GM13976 (cell line): ENCODE data around the gene STK11IP.

Experiments used
- DNase-seq: peaks from one replicate; pipeline ENCODE4 v3.0.0; 2012; ENCODE audit warnings: low spot score
- CTCF ChIP-seq: IDR thresholded peaks from 2 replicates; pipeline ENCODE4 v1.5.1; 2012; ENCODE audit warnings: borderline replicate concordance, mild to moderate bottlenecking; ENCODE audit not compliant: insufficient read depth; ENCODE audit errors: extremely low read depth, missing control alignments, control extremely low read depth
- in situ Hi-C: fragments of 300-500 bp; cut with MboI; formaldehyde crosslinking; loops from one replicate; pipeline ENCODE4 v1.12.0; 2022; ENCODE audit warnings: low sequenced_read_pairs, mixed read lengths, inconsistent platforms; ENCODE audit not compliant: unreplicated experiment

Gene STK11IP

GRCh38 chr2:219620546-219620945 lies 22.9 kb downstream of the STK11IP start:
- in situ Hi-C loops, result no loop called here
- TF ChIP-seq CTCF, result no peak
- no peak for DNase-seq

DNA sequence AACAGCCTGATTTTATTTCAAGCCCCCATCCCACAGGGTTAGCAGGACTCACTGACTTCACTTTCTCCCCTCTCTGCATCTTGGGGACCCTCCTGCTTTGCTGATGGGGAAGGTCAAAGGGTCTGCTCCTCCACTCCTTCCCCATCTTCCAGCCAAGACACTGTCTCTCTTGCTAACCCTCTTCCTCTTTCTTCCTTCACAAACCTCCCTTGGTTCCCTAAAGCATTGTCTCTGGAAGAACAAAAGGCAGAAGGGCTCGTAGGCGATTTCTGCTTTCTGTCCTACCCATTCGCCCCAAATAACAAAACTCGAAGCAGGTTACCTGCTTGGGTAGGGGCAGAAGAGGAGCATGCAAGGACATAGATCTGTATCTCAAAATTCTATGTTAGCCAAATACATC lies 24.3 kb downstream of the STK11IP start:
- in situ Hi-C loops, result no loop called here
- DNase-seq, result no peak

GRCh38 chr2:219622472-219622871 lies 24.8 kb downstream of the STK11IP start:
- DNase-seq, result no peak
- TF ChIP-seq CTCF, result no peak
- in situ Hi-C loops, result no loop called here

More for the DNA sequence above, 24.3 kb downstream of the STK11IP start:
- TF ChIP-seq CTCF, result no peak

DNA sequence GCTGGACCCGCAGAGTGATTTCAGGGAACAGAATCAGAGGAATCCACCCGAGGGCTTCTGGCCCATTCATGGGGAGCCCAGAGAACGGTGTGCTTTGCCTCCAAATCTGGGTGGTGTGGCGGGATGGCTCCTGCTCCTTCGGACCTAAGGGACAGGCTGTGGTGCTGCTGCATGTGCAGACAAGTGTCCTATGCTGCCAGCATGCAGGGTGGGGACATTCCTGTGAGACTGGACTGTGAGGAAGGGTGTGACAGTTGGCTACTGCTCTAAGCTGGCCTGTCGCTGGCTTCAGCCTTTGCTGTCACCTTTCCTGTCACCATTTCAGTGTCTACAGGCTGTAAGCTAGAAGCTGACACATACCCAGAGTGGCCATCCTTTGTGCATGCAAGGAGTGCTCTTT lies 26.9 kb downstream of the STK11IP start:
- no peak for DNase-seq
- no peak for TF ChIP-seq CTCF
- in situ Hi-C loops, result no loop called here

DNA sequence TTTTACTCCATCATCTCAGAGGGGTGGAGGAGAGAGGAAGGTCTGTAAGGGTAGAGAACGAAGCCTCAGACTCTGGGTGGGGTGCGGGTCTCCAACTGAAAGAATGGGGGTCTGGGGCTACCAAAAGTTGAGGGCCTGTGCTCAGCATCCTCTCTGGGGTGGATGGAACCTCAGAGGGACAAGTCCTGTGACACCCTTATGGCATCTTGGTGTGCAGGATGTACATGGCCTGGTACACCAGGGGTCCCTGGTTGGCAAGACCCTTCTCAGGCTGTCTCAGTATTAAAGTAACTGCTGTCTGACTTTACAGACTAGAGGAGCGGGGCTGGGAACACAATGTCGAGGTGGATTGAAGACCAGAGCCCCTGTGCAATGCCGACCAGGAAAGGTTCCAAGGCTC lies 27.5 kb downstream of the STK11IP start:
- in situ Hi-C loops, result no loop called here
- DNase-seq, result no peak
- no peak for TF ChIP-seq CTCF

DNA sequence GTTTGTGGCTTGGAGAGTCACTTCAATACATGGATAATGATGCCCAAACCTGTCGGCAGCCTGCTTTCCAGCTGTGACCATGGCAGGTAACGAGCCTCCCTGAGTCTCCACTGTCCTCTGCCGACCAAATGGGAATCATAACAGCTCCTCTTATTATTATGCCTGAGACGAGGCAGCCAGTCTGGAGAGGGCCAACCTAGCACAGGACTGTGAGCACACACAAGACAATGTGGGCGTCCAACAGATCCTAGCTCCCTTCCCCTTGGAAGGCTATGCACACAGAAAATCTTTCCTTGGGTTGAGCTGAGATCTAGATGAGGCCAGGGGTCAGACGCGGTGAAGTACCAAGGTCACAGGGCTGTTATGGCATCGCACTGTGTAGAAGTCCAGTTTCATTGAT lies 28.9 kb downstream of the STK11IP start:
- in situ Hi-C loops, result no loop called here
- no peak for DNase-seq
- no peak for TF ChIP-seq CTCF
